Adrenal gland (tissue), 12 donors: ENCODE data around the gene FARS2. TPM values are rescaled to one million over a fixed set of nuclear protein-coding genes. Genes with fewer than 3 reads are reported as not detected.

Experiments
- DNase-seq, 7 donors: peaks; one replicate each; pipeline ENCODE4 v3.0.0-alpha.2; 2019 to 2020
- H3K27ac ChIP-seq, 5 donors: fragments of 200-600 bp; sonication (generic) in 4 of 5; 1 replicate in 3 of 5; 2 replicates in 2 of 5; pipeline versions ENCODE4 v1.5.1 to v1.8.0; 2016 to 2020; ENCODE audit warnings: mild to moderate bottlenecking in 1 of 5
- H3K27me3 ChIP-seq: fragments of 200-600 bp; 2 replicates; pipeline ENCODE4 v1.8.0; 2021
- H3K36me3 ChIP-seq, 2 donors: fragments of 200-600 bp; replicated peaks in 1 of 2; 1 replicate in 1 of 2; 2 replicates in 1 of 2; pipeline versions ENCODE4 v1.5.1 to v1.8.0; 2018 to 2022
- H3K4me1 ChIP-seq, 2 donors: fragments of 200-600 bp; replicated peaks in 1 of 2; 1 replicate in 1 of 2; 2 replicates in 1 of 2; pipeline versions ENCODE4 v1.5.1 to v1.8.0; 2018 to 2021
- H3K4me3 ChIP-seq, 4 donors: fragments of 200-600 bp; sonication (generic) in 3 of 4; one replicate each; pipeline ENCODE4 v1.5.1; 2016 to 2018
- H3K9me3 ChIP-seq, 3 donors: fragments of 200-600 bp; sonication (generic) in 1 of 3; replicated peaks in 1 of 3; 1 replicate in 2 of 3; 2 replicates in 1 of 3; pipeline versions ENCODE4 v1.5.1 to v1.8.0; 2016 to 2021
- POLR2A ChIP-seq, 2 donors: fragments of 450-650 bp; IDR thresholded peaks; one replicate each; pipeline ENCODE4 v1.6.1; 2017; ENCODE audit warnings: antibody characterized with exemption in 2 of 2, mild to moderate bottlenecking in 2 of 2, moderate library complexity in 1 of 2
- WGBS, 4 donors: extraction: QIAGEN DNeasy Blood & Tissue Kit in 2 of 4; methylation state at CpG; one replicate each; pipeline versions ENCODE4 v1.1.5 to v1.1.7; 2013 to 2017; 5-methylcytosine and 5-hydroxymethylcytosine counted together
- intact Hi-C, 2 donors: fragments of 100-400 bp; cut with DNase I; formaldehyde crosslinking; loops; one replicate each; pipeline versions ENCODE4 v1.14.1 to v1.15.0; 2022 to 2023
- polyA plus RNA-seq, 3 donors: library from polyadenylated mRNA; stranded (reverse); fragments of 200-250 nt in 2 of 3; fragments of 350-450 nt in 1 of 3; fragmentation: Illumina TruSeq in 1 of 3; extraction: RNeasy Lipid Tissue Mini Kit (QIAGEN cat#74804) in 1 of 3; gene quantifications; one replicate each; pipeline ENCODE4 v1.2.3, GENCODE V29; 2013 to 2014
- total RNA-seq, 9 donors: library from RNA; depleted of rRNA in 4 of 9; stranded (reverse); fragments of >200 nt in 4 of 9; fragments of 120-200 nt in 1 of 9; fragmentation: NEBNext Ultra II Directional in 1 of 9; extraction: Animal tissue kit (Norgen Biotek cat#: 25700) in 1 of 9; gene quantifications; one replicate each; pipeline versions ENCODE4 v1.1.0 to v1.2.4, GENCODE V29; 2013 to 2023
- TF ChIP-seq, protein P1 (sequence below), 6 experiments: fragments of 450-650 bp in 4 of 6; fragments of 200-600 bp in 2 of 6; sonication (generic) in 1 of 6; IDR thresholded peaks; 1 replicate in 5 of 6; 2 replicates in 1 of 6; pipeline versions ENCODE4 v1.5.1 to v1.8.0; 2016 to 2021; ENCODE audit warnings: antibody characterized with exemption in 6 of 6, mild to moderate bottlenecking in 2 of 6, moderate library complexity in 1 of 6
- donor health status: healthy with polysubstance abuse.
- donor health status: Bipolar disorder and iron deficiency.
- donor health status: DM: yes; HTN: yes; CAD: no.
- donor health status: DM: no; HTN: no; CAD: no.
- donor health status: DM: no; HTN: no; CAD: no.
- donor health status: DM: yes; HTN: yes; CAD: no.

The FARS2 gene
- total and polyA plus RNA-seq, 12 donors, result 7.2 to 55.2 (median 19.8) TPM

DNA sequence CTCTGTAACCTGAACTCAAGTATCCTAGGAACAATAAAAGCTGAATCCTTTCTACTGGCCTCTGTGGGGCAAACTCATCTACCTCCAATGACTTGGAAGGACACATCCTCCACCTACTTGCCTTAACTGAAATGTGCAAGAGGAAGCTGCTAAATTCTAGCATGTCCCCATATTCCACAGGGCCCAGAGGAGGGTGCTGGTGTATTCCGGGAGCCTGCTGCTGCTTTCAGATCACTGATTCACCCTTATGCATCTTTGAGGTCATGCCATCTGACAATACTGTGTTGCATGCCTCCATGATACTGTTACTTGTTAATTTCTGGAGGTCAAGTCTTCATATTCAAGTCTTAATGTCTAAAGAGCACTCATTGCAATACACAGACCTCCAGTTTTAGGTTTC is 40.9 kb upstream of the FARS2 start:
- 83 to 100% (median 89%) methylated on average over 1 of the region's 1 CpG for WGBS, 4 donors
- TF ChIP-seq, protein P1, sequence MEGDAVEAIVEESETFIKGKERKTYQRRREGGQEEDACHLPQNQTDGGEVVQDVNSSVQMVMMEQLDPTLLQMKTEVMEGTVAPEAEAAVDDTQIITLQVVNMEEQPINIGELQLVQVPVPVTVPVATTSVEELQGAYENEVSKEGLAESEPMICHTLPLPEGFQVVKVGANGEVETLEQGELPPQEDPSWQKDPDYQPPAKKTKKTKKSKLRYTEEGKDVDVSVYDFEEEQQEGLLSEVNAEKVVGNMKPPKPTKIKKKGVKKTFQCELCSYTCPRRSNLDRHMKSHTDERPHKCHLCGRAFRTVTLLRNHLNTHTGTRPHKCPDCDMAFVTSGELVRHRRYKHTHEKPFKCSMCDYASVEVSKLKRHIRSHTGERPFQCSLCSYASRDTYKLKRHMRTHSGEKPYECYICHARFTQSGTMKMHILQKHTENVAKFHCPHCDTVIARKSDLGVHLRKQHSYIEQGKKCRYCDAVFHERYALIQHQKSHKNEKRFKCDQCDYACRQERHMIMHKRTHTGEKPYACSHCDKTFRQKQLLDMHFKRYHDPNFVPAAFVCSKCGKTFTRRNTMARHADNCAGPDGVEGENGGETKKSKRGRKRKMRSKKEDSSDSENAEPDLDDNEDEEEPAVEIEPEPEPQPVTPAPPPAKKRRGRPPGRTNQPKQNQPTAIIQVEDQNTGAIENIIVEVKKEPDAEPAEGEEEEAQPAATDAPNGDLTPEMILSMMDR (IDR thresholded peaks at IDR 0.05), result no peak
- TF ChIP-seq POLR2A (IDR thresholded peaks at IDR 0.05), result no peak
- H3K27me3 ChIP-seq, result no peaks in the 10 kb centered on the region
- intact Hi-C loops, result no loop called here
- DNase-seq, result no peak
- no peaks in the 10 kb centered on the region for H3K9me3 ChIP-seq
- no peak overlapping the region for H3K4me3 ChIP-seq
- H3K4me1 ChIP-seq, result no peaks in the 10 kb centered on the region
- no peak overlapping the region for H3K27ac ChIP-seq
- no peaks in the 10 kb centered on the region for H3K36me3 ChIP-seq

DNA sequence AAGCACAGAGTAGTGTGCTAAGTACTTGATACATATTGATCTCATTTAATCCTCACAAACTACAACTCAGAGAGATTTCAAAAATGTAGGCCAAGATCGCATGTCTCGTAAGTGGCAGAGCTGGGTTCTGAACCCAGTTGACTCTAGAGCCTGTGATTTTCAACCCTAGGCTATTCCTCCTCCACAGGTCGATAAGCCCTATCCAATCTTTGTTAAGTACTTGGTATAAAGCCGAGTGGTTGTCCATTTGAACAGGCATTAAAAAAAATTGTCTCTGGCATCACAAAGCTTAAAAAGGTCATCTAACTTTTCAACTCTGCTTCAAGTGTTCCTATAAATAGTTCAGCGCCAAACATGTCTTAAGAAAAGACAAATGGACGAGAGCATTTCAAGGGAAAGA is 38.0 kb upstream of the FARS2 start:
- Histone ChIP-seq H3K4me3 (no peak overlapping the region), H3K27ac (no peak overlapping the region), H3K9me3 (no peaks in the 10 kb centered on the region), H3K4me1 (no peaks in the 10 kb centered on the region), H3K27me3 (no peaks in the 10 kb centered on the region), H3K36me3 (no peaks in the 10 kb centered on the region)
- DNase-seq, result no peak
- WGBS, 4 donors, result 91 to 94% (median 93%) methylated on average over 6 of the region's 6 CpGs
- intact Hi-C loops, result no loop called here
- TF ChIP-seq POLR2A (IDR thresholded peaks at IDR 0.05), result no peak
- TF ChIP-seq, protein P1 (IDR thresholded peaks at IDR 0.05), result no peak

DNA sequence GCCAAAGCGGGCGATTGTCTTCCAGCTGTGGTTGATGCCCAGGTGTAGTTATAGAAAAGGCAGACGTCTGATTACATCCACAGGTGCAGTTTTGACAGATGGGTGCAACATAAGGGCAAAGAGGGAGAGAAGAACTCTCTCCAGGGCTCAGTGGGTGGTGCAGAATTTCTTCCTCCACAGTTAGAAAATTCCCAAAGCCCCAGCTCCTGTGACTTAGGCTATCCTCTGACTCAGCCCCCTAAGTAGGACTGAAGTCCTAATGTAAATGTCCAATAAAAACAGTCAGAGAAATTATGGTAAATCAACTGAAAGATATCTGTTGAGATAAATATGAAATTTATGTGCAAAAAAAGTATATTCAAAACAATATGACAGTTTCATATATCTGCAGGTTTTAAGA is 32.0 kb upstream of the FARS2 start:
- no peak overlapping the region for H3K4me3 ChIP-seq
- H3K4me1 ChIP-seq, result peaks cover 0 to 8% of the 10 kb centered on the region in 2 donors
- H3K27me3 ChIP-seq, result no peaks in the 10 kb centered on the region
- no peak overlapping the region for H3K27ac ChIP-seq
- H3K9me3 ChIP-seq, result no peaks in the 10 kb centered on the region
- intact Hi-C loops, result no loop called here
- 90 to 98% (median 95%) methylated on average over 3 of the region's 3 CpGs for WGBS, 4 donors
- no peaks in the 10 kb centered on the region for H3K36me3 ChIP-seq
- no peak for DNase-seq
- TF ChIP-seq POLR2A (IDR thresholded peaks at IDR 0.05), result no peak
- TF ChIP-seq, protein P1 (IDR thresholded peaks at IDR 0.05), result no peak

DNA sequence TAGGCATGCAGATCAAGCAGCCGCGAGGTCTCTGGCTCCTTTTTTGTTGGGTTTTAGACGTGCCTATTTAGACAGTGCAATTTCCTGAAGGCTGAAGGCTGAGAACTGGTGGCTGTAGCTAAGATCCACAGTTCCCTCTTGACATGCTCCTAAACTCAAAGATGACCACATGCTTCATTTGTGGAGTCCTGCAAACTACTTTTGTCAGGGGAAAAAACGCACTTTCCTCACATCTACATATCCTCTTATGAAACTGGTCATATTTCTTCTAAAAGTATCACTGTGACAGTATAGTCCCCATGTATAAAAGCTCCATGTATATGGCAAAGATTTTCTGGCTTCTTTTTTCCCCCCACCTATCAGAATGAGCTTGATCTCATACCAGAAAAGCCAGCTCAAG is 31.2 kb upstream of the FARS2 start:
- intact Hi-C loops, result no loop called here
- H3K27me3 ChIP-seq, result no peaks in the 10 kb centered on the region
- no peak overlapping the region for H3K4me3 ChIP-seq
- no peak for DNase-seq
- H3K4me1 ChIP-seq, result peaks cover 0 to 8% of the 10 kb centered on the region in 2 donors
- no peaks in the 10 kb centered on the region for H3K36me3 ChIP-seq
- TF ChIP-seq POLR2A (IDR thresholded peaks at IDR 0.05), result no peak
- TF ChIP-seq, protein P1 (IDR thresholded peaks at IDR 0.05), result no peak
- H3K27ac ChIP-seq, result no peak overlapping the region
- WGBS, 4 donors, result 82 to 87% (median 82%) methylated on average over 4 of the region's 4 CpGs
- H3K9me3 ChIP-seq, result no peaks in the 10 kb centered on the region
